Measurements from ENCODE around the gene ITGB1.
A peak's percentile ranks its signal among the peaks of the same experiment; 100 is the strongest.

- TF ChIP-seq CTCF (IDR thresholded peaks at IDR 0.05) (no peak), USF2 (IDR thresholded peaks at IDR 0.05; ENCODE audit: borderline replicate concordance, low read depth, low read length) (no peak), REST (IDR thresholded peaks at IDR 0.05; ENCODE audit: low read depth, low read length) (no peak), POLR2AphosphoS5 (IDR thresholded peaks at IDR 0.05; ENCODE audit: low read depth, low read length) (no peak), MXI1 (IDR thresholded peaks at IDR 0.05; ENCODE audit: low read depth, low read length) (peak; percentile 71), MEF2A (IDR thresholded peaks at IDR 0.05; ENCODE audit: borderline replicate concordance, low read depth) (no peak)
Measured at GRCh38 chr10:32938554-32939061, 19.4 kb downstream of the ITGB1 start.
